HG03097 (cell line): Measurements from ENCODE around the gene SNX8.
"Not testable (repeated sequence)": the region's sequence is repeated elsewhere in the genome, so short reads cannot be mapped to it uniquely, and the experiment has no call there.

Experiments
- ATAC-seq: cut with Tn5 transposase; IDR thresholded peaks from one replicate; pipeline ENCODE4 v1.9.1; 2021; ENCODE audit not compliant: unreplicated experiment, low FRiP score

SNX8 gene

DNA sequence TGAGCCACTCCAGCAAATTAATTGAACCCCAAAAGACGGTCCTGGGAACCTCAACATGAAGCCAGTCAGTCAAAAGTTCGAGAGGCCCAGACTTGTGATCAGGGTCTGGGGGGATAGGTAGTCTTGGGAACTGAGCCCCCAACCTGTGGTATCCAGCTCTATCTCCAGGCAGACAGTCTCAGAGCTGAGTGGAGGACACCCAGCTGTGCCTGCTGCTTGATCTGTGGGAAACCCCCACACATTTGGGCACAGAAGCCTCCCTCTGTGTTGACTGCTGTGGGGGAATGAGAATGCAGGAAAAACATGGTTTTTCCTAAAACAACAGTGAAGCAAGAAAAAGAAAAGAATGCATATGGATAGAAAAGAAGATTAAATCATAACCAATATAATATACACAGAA, 16.3 kb upstream of the SNX8 start:
- no peak for ATAC-seq

DNA sequence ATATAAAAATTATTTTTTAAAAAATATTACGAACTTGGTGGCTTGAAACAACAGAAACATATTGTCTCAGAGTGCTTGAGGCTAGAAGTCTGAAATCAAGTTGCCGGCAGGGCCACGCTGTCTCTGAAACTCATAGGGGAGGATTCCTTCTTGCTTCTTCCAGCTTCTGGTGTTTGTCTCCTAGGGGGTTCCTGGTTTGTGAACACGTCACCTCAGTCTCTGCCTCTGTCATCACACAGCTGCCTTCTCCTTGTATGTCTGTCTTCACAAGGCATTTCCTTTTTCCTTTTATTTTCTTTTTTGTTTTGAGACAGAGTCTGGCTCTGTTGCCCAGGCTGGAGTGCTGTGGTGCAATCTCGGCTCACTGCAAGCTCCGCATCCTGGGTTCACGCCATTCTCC, 12.7 kb upstream of the SNX8 start:
- ATAC-seq: no peak

DNA sequence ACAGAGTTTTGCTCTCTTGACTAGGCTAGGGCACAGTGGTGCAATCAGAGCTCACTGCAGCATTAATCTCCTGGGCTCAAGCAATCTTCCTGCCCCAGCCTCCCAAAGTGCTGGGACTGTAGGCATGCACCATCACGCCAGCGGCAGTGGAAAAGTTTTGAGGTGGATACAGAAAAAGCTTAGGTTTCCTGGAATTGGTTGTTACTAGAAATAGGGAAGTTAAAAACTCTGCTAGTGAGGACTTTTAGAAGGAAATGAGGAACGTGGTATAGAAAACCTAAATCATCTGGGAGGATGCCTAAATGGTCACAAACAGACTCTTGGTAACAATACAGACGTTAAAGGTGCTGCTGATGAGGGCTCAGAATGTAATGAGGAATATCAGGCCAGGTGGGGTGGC, 10.9 kb upstream of the SNX8 start:
- ATAC-seq: no peak

DNA sequence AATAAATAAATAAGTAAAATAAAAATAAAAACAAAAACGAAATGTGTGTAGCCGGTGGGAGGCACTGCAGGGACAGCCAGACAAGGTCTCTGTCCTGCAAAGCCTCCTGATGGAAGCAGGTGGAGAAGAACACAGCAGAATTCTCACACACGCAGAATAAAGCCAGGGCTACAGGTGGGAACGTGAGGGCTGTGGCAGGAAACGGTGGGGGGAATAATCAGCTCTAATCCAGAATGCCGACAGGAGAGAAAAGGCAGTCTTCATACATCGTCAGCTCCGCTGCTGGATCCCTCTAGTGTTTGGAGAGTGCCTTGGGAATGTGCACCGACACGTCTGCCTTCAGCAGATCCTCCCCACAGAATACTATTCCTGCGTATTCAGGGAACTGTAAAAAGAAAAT, 6.8 kb upstream of the SNX8 start:
- no peak for ATAC-seq

DNA sequence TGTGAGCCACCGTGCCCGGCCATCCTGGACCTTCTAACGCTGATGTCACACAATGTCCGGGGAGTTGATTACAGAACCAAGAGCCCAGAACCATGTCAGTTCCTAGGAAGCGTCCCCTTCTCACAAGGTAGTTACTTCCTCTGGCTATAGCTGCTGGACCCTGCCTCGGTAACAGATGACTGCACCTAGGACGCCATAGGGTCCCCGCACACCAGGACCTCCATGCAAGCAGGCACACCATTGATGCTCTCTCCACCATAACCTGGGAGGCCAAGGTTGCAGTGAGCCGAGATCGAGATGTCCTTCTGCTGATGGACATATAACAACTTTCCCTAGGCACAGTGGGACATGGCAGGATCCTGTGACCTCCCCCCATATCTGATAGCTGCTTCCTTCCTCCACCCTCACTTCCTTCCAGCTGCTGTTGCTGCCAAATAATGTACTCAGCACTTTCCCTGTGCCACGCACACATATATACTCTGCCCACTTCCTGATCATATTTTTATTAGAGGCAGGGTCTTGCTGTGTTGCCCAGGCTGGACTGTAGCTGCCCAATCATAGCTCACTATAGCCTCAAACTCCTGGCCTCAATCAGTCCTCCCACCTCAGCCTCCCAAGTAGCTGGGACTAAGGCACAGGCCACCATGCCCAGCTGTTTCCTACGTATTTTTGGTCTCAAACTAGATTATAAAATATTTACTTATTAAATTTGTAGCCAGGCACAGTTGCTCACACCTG, 3.5 kb upstream of the SNX8 start:
- no peak for ATAC-seq

DNA sequence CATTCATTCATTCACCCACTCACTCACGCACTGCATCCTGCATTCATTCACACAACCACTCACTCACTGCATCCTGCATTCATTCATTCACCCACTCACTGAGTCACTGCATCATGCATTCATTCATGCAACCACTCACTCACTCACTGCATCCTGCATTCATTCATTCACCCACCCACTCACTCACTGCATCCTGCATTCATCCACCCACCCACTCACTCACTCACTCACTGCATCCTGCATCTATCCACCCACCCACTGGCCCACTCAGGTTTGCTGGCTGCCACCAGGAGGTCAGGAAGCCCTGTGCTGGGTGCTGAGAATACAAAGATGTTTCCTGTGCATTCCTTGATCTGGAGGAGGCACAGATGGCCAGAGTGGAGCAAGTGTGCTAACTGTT, 2.3 kb upstream of the SNX8 start:
- ATAC-seq: no peak

DNA sequence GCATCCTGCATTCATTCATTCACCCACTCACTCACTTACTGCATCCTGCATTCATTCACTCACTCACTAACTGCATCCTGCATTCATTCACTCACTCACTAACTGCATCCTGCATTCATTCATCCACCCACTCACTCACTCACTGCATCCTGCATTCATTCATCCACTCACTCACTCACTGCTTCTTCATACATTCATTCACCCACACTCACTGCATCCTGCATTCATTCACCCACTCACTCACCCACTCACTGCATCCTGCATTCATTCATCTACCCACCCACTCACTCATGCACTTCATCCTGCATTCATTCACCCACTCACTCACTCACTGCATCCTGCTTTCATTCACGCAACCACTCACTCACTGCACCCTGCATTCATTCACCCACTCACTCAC, 1.5 kb upstream of the SNX8 start:
- ATAC-seq: no peak

DNA sequence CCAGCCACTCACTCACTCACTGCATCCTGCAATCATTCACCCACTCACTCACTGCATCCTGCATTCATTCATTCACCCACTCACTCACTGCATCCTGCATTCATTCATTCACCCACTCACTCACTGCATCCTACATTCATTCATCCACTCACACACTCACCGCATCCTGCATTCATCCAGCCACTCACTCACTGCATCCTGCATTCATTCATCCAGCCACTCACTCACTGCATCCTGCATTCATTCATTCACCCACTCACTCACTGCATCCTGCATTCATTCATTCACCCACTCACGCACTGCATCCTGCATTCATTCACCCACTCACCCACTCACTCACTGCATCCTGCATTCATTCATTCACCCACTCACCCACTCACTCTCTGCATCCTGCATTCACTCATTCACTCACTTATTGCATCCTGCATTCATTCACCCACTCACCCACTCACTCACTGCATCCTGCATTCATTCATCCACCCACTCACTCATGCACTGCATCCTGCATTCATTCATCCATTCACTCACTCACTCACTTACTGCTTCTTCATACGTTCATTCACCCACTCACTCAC, 802 bp upstream of the SNX8 start:
- ATAC-seq: not testable (repeated sequence)

DNA sequence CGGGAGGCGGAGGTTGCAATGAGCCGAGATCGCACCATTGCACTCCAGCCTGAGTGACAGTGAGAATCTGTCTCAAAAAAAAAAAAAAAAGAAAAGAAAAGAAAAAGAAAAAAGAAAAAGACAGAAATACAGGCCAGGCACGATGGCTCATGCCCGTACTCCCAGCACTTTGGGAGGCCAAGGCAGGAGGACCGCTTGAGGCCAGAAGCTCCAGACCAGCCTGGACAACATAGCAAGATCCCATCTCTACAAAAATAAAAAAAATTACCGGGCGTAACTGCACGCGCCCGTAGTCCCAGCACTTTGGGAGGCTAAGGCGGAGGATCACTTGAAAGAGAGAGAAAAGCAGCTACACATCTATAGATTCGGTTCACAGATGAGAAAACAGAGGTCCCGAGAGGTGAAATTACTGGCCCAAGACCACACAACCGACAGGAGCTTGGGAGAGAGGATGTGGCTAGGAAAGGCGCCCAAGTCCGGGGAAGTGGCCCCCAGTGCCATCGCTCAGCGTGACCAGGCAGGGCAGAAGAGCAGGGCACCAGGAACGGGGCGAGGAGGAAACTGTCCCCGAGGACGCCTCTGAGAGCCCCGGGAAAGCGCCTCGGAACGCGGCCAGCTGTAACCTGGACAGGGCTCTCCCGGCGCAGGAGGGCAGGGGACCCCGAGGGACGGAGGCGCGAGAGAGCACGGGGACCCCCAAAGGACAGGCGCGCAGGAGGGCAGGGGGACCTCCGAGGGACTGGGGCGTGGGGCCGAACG, 612 bp downstream of the SNX8 start:
- ATAC-seq: peak; percentile 26

DNA sequence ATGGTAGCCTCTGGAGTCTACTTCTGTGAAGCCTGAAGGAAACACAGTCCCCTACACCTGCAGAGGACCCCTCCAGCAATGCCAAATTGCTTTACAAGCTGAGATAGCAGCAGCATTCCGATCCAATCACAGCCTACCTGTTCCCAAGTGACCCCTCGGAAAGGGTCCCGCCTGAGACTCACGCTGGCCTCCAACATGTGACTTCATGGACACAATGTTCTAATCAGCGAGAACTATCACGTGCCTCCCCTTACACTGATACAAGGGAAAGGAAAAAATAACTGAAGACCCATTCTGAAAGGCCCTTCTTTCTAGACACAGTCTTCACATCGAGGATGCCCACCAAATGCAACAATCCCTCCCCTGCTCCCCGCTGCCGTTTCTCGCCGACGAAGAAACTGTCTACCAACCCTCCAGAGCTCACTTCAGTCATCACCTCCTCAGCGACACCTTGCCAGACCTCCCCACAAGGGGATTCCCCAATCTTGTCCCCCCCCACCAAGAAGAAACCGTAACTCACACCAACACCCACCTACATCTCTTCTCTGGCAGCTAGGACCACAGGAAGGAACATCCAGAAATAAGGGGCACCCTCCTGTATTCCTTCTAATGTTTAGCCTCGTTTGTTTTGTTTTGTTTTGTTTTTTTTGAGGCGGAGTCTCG, 1.8 kb downstream of the SNX8 start:
- ATAC-seq: no peak

DNA sequence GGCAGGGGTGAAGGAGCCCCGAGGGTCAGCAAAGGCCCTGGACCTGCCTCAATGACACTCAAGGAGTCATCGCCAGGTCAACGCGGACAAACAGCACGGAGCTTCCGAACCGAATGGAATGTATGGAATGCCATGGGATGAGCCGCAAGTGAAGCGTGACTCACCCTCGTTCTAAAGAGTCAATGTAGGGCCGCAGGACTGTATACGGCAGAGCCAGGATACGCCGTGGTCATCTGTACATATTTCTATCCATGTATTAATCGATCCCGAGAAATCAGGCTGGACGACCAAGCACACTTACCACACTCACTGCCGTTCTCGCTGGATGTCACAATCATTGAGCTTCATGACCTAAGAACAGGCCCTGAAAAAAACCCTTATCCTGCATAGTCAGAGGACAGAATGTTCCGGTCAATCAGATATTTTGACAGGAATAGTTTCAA, 4.3 kb downstream of the SNX8 start:
- no peak for ATAC-seq

DNA sequence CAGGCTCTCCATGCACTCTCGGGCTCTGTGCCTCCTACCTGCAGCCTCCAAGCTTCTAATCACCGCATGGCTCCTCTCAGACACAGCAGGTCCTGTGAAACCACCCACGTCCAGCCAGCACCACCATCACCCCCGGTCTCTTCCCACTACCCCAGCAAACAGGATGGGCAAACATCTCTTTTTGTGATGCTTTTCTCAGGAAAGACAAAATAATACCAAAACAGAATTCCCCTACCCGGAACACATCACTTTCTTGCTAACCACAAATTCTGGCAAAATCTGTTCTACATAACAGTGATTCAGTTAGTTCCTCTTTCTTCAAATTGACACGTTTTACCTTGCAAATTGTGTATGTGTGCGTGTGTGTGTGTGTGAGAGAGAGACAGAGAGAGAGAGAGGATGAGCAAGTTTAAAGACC, 6.5 kb downstream of the SNX8 start:
- ATAC-seq: peak; percentile 42

DNA sequence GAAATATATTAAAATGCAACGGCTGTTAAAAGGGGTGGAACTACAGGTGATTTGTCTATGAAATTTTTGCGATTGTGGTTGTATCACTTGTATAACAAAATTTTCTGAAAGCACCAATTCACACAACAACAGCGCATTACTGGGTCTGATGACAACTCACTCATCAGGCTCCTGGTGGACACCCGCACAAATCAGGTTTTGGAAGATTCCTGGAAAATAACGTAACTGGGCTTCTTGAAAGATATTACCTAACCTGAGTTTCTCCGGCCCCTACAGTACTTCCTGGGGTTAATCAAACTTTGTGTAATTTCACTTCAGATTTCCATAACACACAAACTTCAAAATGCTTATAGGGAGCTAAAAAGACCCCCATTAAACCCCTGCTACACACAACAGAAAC, 7.6 kb downstream of the SNX8 start:
- ATAC-seq: no peak

DNA sequence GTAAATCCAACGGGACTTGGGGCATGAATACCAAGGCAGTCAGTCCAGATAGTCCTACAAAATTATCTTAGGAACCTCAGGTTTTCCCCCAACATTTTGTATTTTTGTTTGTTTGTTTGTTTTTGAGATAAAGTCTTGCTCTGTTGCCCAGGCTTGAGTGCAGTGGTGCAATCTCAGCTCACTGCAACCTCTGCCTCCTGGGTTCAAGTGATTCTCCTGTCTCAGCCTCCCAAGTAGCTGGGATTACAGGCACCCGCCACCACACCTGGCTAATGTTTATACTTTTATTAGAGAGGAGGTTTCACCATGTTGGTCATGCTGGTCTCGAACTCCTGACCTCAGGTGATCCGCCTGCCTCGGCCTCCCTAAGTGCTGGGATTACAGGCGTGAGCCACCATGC, 9.0 kb downstream of the SNX8 start:
- ATAC-seq: not testable (repeated sequence)

DNA sequence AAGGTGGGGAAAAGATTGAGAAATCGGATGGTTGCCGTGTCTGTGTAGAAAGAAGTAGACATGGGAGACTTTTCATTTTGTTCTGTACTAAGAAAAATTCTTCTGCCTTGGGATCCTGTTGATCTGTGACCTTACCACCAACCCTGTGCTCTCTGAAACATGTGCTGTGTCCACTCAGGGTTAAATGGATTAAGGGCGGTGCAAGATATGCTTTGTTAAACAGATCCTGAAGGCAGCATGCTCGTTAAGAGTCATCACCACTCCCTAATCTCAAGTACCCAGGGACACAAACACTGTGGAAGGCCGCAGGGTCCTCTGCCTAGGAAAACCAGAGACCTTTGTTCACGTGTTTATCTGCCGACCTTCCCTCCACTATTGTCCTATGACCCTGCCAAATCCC, 10.7 kb downstream of the SNX8 start:
- not testable (repeated sequence) for ATAC-seq

DNA sequence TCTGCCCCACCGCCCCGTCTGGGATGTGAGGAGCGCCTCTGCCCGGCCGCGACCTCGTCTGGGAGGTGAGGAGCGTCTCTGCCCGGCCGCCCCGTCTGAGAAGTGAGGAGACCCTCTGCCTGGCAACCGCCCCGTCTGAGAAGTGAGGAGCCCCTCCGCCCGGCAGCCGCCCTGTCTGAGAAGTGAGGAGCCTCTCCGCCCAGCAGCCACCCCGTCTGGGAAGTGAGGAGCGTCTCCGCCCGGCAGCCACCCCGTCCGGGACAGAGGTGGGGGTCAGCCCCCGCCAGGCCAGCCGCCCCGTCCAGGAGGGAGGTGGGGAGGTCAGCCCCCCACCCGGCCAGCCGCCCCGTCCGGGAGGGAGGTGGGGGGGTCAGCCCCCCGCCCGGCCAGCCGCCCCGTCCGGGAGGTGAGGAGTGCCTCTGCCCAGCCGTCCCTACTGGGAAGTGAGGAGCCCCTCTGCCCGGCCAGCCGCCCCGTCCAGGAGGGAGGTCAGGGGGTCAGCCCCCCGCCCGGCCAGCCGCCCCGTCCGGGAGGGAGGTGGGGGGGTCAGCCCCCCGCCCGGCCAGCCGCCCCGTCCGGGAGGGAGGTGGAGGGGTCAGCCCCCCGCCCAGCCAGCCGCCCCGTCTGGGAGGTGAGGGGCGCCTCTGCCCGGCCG, 11.4 kb downstream of the SNX8 start:
- ATAC-seq: not testable (repeated sequence)

DNA sequence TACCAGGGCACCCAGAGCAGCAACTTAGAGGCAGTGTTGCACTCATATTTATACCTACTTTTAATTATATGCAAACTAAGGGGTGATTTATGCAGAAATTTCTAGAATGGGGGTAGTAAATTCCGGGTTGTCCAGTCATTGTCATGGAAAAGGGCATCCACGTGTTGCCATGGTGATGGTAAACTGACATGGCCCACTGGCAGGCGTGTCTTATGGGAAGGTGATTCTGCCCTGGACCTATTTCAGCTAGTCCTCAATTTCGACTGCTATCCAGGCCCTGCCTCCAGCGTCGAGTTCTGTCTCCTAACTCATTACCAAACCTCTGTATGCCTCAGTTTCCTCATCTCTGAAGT, 12.8 kb downstream of the SNX8 start:
- no peak for ATAC-seq

DNA sequence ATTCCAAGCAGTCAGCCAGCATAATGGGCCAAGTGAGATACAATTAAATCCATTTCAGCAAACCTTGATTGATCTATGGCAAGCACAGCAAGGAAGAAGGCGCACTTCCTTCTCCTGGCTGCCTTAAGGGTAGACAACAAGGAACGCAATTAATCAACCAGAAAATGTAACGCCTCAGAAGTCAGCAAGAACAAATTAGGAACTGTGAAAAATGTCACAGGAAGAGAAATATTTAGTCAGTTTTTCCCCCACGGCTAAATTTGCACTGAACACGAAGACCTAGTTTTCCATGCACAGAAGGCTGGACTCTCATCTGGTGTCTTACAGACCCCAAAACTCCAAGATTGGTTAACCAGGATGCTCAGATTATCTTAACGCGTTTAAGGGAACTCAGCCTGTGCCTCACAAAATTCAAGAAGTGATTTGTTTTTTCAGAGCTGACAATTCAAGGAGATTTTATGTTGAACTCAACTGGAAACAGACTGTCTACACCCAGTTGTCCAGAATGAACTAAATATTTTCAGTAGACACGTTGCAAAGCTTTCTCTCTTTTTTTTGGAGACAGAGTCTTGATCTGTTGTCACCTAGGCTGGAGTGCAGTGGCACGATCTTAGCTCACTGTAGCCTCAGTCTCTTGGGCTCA, 14.2 kb downstream of the SNX8 start:
- no peak for ATAC-seq

DNA sequence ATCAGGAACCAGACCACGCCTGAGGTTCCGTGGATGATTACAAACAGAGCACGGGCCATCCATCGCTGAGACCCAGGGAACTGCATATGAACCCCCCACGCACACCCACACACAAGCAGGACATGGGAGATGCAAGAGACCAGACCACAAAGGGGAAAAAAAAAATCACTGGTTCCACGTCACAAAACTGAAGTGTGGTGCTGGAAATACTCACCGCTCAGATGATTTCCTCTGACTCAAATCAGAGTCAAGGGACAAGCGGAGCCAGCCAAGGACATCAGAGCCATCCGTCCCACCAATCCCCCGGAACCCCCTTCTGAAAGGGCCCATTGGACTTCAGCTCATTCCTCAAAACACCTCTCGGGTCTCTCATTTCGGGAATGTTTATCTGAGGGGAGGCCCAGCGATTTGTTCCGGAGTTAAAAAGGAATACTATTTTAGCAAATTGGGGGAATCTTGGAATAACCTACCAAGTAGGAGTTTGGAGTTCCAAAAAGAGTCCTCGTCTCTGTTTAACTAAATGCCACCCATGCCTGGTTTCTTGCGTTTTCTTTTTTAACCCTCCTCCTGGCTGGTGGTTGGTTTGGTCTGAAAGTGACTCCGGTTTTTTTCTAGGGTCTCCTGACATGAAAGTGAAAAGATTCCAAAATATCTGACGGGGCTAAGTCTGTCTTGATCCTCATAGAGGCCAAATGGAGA, 15.0 kb downstream of the SNX8 start:
- ATAC-seq: peak; percentile 38

DNA sequence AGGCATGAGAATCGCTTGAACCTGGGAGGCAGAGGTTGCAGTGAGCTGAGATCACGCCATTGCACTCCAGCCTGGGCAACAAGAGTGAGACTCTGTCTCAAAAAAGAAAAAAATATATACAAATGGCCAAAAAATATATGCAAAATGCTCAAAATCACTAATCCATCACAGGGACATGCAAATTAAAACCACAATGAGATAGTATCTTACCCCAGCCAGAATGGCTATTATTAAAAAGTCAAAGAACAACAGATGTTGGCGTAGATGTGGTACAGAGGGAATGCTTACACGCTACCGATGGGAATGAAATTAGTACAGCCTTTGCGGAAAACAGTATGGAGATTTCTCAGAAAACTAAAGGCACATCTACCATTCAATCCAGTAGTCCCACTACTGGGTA, 17.4 kb downstream of the SNX8 start:
- no peak for ATAC-seq
